Adrenal gland (tissue), 5 donors: Measurements from ENCODE around the gene TRIP11.

Experiments used
- CTCF ChIP-seq, 6 experiments: fragments of 450-650 bp in 4 of 6; fragments of 200-600 bp in 2 of 6; sonication (generic) in 1 of 6; IDR thresholded peaks; 1 replicate in 5 of 6; 2 replicates in 1 of 6; pipeline versions ENCODE4 v1.5.1 to v1.8.0; 2016 to 2021; ENCODE audit warnings: antibody characterized with exemption in 6 of 6, mild to moderate bottlenecking in 2 of 6, moderate library complexity in 1 of 6
- POLR2A ChIP-seq, 2 donors: fragments of 450-650 bp; IDR thresholded peaks; one replicate each; pipeline ENCODE4 v1.6.1; 2017; ENCODE audit warnings: antibody characterized with exemption in 2 of 2, mild to moderate bottlenecking in 2 of 2, moderate library complexity in 1 of 2
- donor health status: DM: no; HTN: no; CAD: no.

DNA sequence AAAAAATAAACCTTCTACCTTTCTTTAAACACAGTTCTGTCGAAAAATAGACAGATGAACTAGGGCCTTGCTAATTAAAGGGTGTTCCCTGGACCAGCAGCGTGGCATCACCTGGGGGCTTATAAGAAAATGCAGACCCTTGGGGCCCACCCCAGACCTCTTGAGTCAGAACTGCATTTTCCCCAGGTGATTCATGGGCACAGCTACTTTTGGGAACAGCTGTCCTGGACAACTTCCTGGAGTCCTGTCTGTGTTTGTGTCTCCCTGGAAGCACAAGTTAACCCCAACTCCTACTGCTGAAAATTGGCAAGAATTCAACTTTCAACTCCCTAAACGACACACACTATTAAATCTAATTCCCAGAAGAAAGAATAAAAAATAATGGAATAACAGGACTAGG, 110.2 kb downstream of the TRIP11 start:
- TF ChIP-seq CTCF (IDR thresholded peaks at IDR 0.05) (no peak), POLR2A (IDR thresholded peaks at IDR 0.05) (no peak)
